Psoas muscle (tissue), 8 donors: Measurements from ENCODE around the gene ZNF668. TPM values are rescaled to one million over a fixed set of nuclear protein-coding genes. Genes with fewer than 3 reads are reported as not detected.
"Not testable (repeated sequence)": the region's sequence is repeated elsewhere in the genome, so short reads cannot be mapped to it uniquely, and the experiment has no call there.

ENCODE experiments used
- ATAC-seq, 4 donors: fragments of 200-7000 bp; cut with Tn5 transposase; one replicate each; pipeline ENCODE4 v1.9.1; 2020; ENCODE audit warnings: moderate library complexity in 3 of 4, mild to moderate bottlenecking in 2 of 4
- DNase-seq, 2 donors: peaks; one replicate each; pipeline ENCODE4 v3.0.0-alpha.2; 2020
- H3K27ac ChIP-seq: fragments of 200-600 bp; one replicate; pipeline ENCODE4 v1.8.0; 2022
- H3K27me3 ChIP-seq, 3 donors: fragments of 200-600 bp in 1 of 3; one replicate each; pipeline versions ENCODE4 v1.6.1 to v1.8.0; 2013 to 2022; ENCODE audit warnings: low read length in 2 of 3, mild to moderate bottlenecking in 2 of 3, moderate library complexity in 1 of 3; ENCODE audit not compliant: insufficient read depth in 3 of 3
- H3K36me3 ChIP-seq, 2 donors: fragments of 200-600 bp in 1 of 2; one replicate each; pipeline versions ENCODE4 v1.6.1 to v1.8.0; 2013 to 2022; ENCODE audit warnings: low read depth in 1 of 2, mild to moderate bottlenecking in 1 of 2, moderate library complexity in 1 of 2; ENCODE audit not compliant: insufficient read depth in 1 of 2
- H3K4me1 ChIP-seq: fragments of 200-600 bp; one replicate; pipeline ENCODE4 v1.8.0; 2022
- H3K4me3 ChIP-seq: fragments of 200-600 bp; one replicate; pipeline ENCODE4 v1.8.0; 2022; ENCODE audit warnings: mild to moderate bottlenecking
- H3K9me3 ChIP-seq: fragments of 200-600 bp; one replicate; pipeline ENCODE4 v1.8.0; 2022
- WGBS, 3 donors: extraction: QIAGEN DNeasy Blood & Tissue Kit; methylation state at CpG; one replicate each; pipeline versions ENCODE4 v1.1.6 to v1.1.7; 2013; 5-methylcytosine and 5-hydroxymethylcytosine counted together
- intact Hi-C, 2 donors: fragments of 100-400 bp; cut with DNase I; formaldehyde crosslinking; loops; one replicate each; pipeline versions ENCODE4 v1.11.0 to v1.14.2; 2022
- polyA plus RNA-seq, 3 donors: library from polyadenylated mRNA; stranded (reverse); fragments of 200-250 nt; gene quantifications; one replicate each; pipeline ENCODE4 v1.2.3, GENCODE V29; 2013
- total RNA-seq, 4 donors: library from RNA; stranded (reverse); fragmentation: NEBNext Ultra II Directional in 2 of 4; extraction: Animal tissue kit (Norgen Biotek cat#: 25700) in 2 of 4; gene quantifications; one replicate each; pipeline versions ENCODE4 v1.2.1 to v1.2.4, GENCODE V29; 2021 to 2023
- TF ChIP-seq, protein P1 (sequence below): fragments of 200-600 bp; IDR thresholded peaks from one replicate; pipeline ENCODE4 v1.8.0; 2022; ENCODE audit warnings: antibody characterized with exemption
- donor health status: healthy with polysubstance abuse.
- donor health status: DM: no; HTN: no; CAD: no; lungs with moderate emphysema.
- donor health status: Bipolar disorder and iron deficiency.
- donor health status: healthy.
- donor health status: DM: yes; HTN: yes; CAD: no.
- donor health status: DM: no; HTN: no; CAD: no.
- donor health status: DM: no; HTN: no; CAD: no.
- donor health status: DM: yes; HTN: yes; CAD: no.

Gene ZNF668
- total and polyA plus RNA-seq, 7 donors: 5.3 to 12.3 (median 7.2) TPM

DNA sequence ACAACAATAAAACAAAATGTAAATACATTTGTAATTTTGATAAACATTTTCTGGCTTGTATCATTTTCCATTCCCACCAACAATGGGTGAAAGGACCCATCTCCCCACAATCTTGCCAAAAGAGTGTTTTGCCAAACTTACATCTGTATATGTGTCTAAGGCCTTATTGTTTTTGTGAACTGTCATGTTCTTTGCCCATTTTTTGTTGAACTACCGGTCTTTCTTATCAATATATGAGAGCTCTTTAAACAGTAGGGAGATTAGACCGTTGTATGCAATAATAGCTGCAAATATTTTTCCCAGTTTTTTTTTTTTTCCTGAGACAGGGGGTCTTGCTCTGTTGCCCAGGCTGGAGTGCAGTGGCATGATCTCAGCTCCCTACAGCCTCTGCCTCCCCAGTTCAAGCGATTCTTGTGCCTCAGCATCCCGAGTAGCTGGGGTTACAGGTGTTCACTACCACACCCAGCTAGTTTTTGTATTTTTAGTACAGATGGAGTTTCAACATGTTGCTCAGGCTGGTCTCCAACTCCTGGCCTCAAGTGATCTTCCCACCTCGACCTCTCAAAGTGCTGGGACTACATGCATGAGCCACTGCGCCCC lies 50.3 kb downstream of the ZNF668 start:
- intact Hi-C loops: no loop called here
- 70 to 82% (median 76%) methylated on average over 6 of the region's 6 CpGs for WGBS, 3 donors
- Histone ChIP-seq H3K27me3 (no peaks in the 10 kb centered on the region), H3K9me3 (no peaks in the 10 kb centered on the region), H3K27ac (no peak overlapping the region), H3K4me3 (no peak overlapping the region), H3K36me3 (no peaks in the 10 kb centered on the region), H3K4me1 (no peaks in the 10 kb centered on the region)
- TF ChIP-seq, protein P1, sequence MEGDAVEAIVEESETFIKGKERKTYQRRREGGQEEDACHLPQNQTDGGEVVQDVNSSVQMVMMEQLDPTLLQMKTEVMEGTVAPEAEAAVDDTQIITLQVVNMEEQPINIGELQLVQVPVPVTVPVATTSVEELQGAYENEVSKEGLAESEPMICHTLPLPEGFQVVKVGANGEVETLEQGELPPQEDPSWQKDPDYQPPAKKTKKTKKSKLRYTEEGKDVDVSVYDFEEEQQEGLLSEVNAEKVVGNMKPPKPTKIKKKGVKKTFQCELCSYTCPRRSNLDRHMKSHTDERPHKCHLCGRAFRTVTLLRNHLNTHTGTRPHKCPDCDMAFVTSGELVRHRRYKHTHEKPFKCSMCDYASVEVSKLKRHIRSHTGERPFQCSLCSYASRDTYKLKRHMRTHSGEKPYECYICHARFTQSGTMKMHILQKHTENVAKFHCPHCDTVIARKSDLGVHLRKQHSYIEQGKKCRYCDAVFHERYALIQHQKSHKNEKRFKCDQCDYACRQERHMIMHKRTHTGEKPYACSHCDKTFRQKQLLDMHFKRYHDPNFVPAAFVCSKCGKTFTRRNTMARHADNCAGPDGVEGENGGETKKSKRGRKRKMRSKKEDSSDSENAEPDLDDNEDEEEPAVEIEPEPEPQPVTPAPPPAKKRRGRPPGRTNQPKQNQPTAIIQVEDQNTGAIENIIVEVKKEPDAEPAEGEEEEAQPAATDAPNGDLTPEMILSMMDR: no peak
- ATAC-seq (no peak), DNase-seq (no peak)

DNA sequence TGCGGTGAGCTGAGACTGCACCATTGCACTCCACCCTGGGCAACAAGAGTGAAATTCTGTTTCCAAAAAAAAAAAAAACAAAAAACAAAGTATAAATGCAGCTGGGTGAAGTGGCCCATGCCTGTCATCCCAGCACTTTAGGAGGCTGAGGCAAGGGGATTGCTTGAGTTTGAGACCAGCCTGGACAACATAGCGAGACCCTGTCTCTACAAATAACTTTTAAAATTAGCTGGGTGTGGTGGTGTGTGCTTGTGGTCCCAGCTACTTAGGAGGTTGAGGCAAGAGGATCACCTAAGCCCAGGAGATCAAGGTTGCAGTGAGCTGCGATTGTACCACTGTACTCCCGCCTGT lies 50.8 kb downstream of the ZNF668 start:
- ATAC-seq: peak in 1 of 4 donors; percentile 13

DNA sequence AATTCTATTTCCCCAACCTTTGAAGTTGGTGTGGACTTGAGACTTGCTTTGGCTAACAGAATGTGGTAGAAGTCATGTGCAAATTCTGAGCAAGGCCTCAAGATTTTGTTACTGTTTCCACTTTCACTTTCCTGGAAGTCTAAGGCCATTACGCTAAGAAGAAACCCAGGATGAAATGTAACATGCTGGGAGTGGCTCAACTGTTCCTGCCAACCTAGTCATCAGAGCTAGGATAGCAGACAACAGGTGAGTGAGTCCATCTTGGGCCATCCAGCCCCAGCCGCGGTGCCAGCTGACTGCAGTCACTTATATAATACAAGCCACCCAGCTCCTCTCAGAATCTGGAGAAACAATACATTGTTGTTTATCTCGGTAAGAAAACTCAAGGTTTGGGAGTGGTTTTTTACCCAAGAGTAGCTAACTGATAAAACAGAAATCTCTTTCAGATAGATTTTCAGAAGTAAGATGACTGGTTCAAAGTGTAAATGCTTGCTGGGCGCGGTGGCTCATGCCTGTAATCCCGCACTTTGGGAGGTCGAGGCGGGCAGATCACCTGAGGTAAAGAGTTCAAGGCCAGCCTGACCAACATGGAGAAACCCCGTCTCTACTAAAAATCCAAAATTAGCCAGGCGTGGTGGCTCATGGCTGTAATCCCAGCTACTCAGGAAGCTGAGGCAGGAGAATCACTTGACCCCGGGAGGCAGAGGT lies 51.3 kb downstream of the ZNF668 start:
- Histone ChIP-seq H3K27me3 (peaks cover 0 to under 1% (median 0%) of the 10 kb centered on the region in 3 donors), H3K9me3 (no peaks in the 10 kb centered on the region), H3K36me3 (no peaks in the 10 kb centered on the region), H3K27ac (peak overlapping the region; percentile 41), H3K4me1 (no peaks in the 10 kb centered on the region), H3K4me3 (no peak overlapping the region)
- WGBS, 3 donors: 51 to 64% (median 55%) methylated on average over 12 of the region's 12 CpGs
- TF ChIP-seq, protein P1: no peak
- DNase-seq (no peak), ATAC-seq (peak; percentile 92 to 96 (median 94))
- intact Hi-C loops: no loop called here

More for the DNA sequence above, 50.8 kb downstream of the ZNF668 start:
- TF ChIP-seq, protein P1: no peak
- Histone ChIP-seq H3K4me1 (no peaks in the 10 kb centered on the region), H3K4me3 (no peak overlapping the region), H3K27ac (peak overlapping the region; percentile 41), H3K36me3 (no peaks in the 10 kb centered on the region), H3K9me3 (no peaks in the 10 kb centered on the region), H3K27me3 (no peaks in the 10 kb centered on the region)
- 81 to 91% (median 89%) methylated on average over 4 of the region's 4 CpGs for WGBS, 3 donors
- DNase-seq: no peak
- intact Hi-C loops: no loop called here

DNA sequence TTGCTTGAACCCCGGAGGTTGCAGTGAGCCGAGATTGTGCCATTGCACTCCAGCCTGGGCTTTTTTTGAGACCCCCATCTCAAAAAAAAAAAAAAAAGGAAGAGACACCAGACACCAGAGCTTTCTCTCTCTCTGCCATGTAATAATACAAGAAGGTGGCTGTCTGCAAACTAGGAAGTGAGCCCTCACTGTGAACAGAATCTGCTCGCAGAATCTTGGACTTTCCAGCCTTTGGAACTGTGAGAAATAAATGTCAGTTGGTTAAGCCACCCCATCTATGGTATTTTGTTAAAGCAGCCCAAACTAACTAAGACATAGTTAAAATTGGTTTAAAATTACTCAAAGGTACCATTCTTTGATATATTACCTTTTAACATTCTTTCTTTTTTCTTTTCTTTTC lies 53.5 kb downstream of the ZNF668 start:
- WGBS, 3 donors: 94 to 97% (median 96%) methylated on average over 3 of the region's 3 CpGs
- H3K36me3 ChIP-seq: no peaks in the 10 kb centered on the region
- H3K4me3 ChIP-seq: no peak overlapping the region
- H3K27me3 ChIP-seq: peaks cover 0 to 7% (median 4%) of the 10 kb centered on the region in 3 donors
- no peak overlapping the region for H3K27ac ChIP-seq
- ATAC-seq (no peak), DNase-seq (no peak)
- H3K4me1 ChIP-seq: no peaks in the 10 kb centered on the region
- TF ChIP-seq, protein P1: no peak
- intact Hi-C loops: no loop called here
- H3K9me3 ChIP-seq: no peaks in the 10 kb centered on the region

DNA sequence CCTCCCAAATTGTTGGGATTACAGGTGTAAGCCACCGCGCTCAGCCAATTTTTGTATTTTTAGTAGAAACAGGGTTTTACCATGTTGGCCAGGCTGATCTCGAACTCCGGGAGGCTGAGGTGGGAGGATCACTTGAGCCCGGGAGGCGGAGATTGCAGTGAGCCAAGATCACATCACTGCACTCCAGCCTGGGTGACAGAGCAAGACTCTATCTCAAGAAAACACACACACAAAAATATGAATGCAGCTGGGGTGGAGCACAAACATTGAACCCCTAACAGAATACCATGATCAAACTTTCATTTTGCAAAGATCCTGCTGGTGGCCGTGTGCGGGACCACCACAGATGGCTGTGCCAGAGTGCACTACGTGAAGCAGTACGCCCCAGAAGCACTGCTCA lies 56.3 kb downstream of the ZNF668 start:
- H3K9me3 ChIP-seq, H3K27ac ChIP-seq, DNase-seq, H3K4me3 ChIP-seq, intact Hi-C loops, H3K36me3 ChIP-seq, H3K4me1 ChIP-seq, ATAC-seq: not testable (repeated sequence)
- H3K27me3 ChIP-seq: peaks cover 0 to 15% (median 12%) of the 10 kb centered on the region in 3 donors
- 85 to 92% (median 92%) methylated on average over 10 of the region's 10 CpGs for WGBS, 3 donors
